ENCODE data around the gene SEC14L2.
"Not testable (repeated sequence)": the region's sequence is repeated elsewhere in the genome, so short reads cannot be mapped to it uniquely, and the experiment has no call there.

SEC14L2 gene

DNA sequence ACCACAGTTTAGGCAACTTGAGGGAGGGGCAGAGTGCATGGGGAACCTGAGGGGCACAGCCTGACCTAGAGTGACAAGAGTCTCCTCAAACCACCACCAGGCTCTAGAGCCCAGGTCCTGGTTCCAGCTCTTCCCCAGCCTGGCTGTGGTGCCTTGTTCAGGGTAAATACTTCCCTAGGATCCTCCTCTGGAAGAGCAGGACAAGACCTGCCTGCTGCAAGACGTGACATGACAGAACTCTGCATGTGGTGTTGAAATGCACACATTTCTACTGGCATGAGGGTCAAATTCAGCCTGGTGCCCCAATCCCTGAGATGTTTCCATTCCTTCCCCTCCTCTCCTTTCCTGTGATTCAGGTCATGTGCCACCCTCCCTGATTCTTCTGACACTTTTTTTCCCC lies 3.3 kb downstream of the SEC14L2 start:
- no peak overlapping the region for H3K9ac ChIP-seq (ENCODE audit: low read length)
- H3K36me3 ChIP-seq (replicated peaks; ENCODE audit: low read depth, low read length) = no peaks in the 10 kb centered on the region
- H4K20me1 ChIP-seq (ENCODE audit: insufficient read depth, low read length) = no peaks in the 10 kb centered on the region
- H3K27me3 ChIP-seq (ENCODE audit: low read depth, low read length) = 0 out of 2 replicates have a peak, but pooled peaks cover 7% of the 10 kb centered on the region
- H3K4me1 ChIP-seq (ENCODE audit: low read length) = peaks cover 13% of the 10 kb centered on the region
- no peak overlapping the region for H3K4me2 ChIP-seq (ENCODE audit: low read length)
- no peak overlapping the region for H3K27ac ChIP-seq (ENCODE audit: low read length)
- TF ChIP-seq EZH2phosphoT487 (IDR thresholded peaks at IDR 0.05; ENCODE audit: low read depth) = no peak
- no peak for TF ChIP-seq CTCF (IDR thresholded peaks at IDR 0.05; ENCODE audit: low read depth, low read length)
- H3K79me2 ChIP-seq (ENCODE audit: low read length) = no peaks in the 10 kb centered on the region
- no peaks in the 10 kb centered on the region for H3K9me3 ChIP-seq (ENCODE audit: insufficient read depth, low read length)
- H3K4me3 ChIP-seq (ENCODE audit: low read length) = no peak overlapping the region
- H2AFZ ChIP-seq (ENCODE audit: low read depth, low read length) = no peak overlapping the region

DNA sequence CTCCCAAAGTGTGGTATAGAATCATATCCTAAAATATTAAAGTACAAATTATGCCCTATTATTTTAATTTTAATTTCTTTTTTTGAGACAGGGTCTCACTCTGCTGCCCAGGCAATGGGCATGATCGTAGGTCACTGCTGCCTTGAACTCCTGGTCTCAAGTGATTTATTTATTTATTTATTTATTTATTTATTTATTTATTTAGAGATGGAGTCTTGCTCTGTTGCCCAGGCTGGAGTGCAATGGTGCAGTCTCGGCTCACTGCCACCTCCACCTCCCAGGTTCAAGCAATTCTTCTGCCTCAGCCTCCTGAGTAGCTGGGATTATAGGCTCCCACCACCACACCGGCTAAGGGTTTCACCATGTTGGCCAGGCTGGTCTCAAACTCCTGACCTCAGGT lies 4.2 kb downstream of the SEC14L2 start:
- H3K4me3 ChIP-seq (ENCODE audit: low read length); H3K9ac ChIP-seq (ENCODE audit: low read length); H4K20me1 ChIP-seq (ENCODE audit: insufficient read depth, low read length); H3K79me2 ChIP-seq (ENCODE audit: low read length); H3K9me3 ChIP-seq (ENCODE audit: insufficient read depth, low read length); H3K27ac ChIP-seq (ENCODE audit: low read length); H3K27me3 ChIP-seq (ENCODE audit: low read depth, low read length); H2AFZ ChIP-seq (ENCODE audit: low read depth, low read length); H3K4me2 ChIP-seq (ENCODE audit: low read length); H3K36me3 ChIP-seq (replicated peaks; ENCODE audit: low read depth, low read length): not testable (repeated sequence)
- H3K4me1 ChIP-seq (ENCODE audit: low read length) = peaks cover 13% of the 10 kb centered on the region

DNA sequence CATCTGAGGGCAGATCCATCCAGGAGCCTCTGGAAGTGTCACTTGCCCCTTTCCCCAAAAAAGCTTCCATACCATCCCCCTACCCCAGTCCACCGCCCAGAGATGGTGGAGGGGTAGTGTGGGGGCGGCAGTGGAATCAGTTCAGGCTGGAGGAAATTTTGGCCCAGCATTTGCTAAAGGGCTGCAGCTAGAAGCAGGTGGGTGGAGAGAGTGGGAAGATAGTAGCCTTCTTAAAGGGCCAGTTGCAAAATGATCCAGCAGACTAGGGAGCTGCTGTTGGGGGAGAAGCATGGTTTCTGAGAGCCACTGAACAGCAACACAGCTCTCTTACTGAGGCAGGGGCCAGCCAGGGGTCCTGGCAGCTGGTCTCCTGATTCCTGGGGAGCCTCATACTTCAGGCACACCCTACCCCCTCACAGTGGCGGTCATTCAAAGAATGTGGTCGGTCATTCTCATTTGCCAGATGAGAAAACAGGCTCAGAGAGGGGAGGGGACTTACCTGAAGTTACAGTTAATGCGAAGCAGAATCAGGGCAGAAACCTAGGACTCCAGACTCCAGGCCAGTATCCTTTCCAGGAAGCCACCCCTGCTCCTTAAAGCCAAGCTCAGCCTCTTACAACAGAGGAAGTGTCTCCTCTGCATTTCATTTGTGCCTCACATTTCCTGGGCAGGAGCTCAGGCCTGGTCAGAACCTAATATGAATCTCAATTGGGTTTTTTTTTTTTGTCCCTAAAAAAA lies 5.4 kb downstream of the SEC14L2 start:
- H3K4me1 ChIP-seq (ENCODE audit: low read length) = peaks cover 8% of the 10 kb centered on the region
- no peak overlapping the region for H3K9ac ChIP-seq (ENCODE audit: low read length)
- no peak overlapping the region for H3K27ac ChIP-seq (ENCODE audit: low read length)
- no peak overlapping the region for H3K4me2 ChIP-seq (ENCODE audit: low read length)
- TF ChIP-seq CTCF (IDR thresholded peaks at IDR 0.05; ENCODE audit: low read depth, low read length) (no peak), EZH2phosphoT487 (IDR thresholded peaks at IDR 0.05; ENCODE audit: low read depth) (no peak)
- H4K20me1 ChIP-seq (ENCODE audit: insufficient read depth, low read length) = no peaks in the 10 kb centered on the region
- H3K36me3 ChIP-seq (replicated peaks; ENCODE audit: low read depth, low read length) = peaks cover 8% of the 10 kb centered on the region
- 0 out of 2 replicates have a peak, but pooled peaks cover 7% of the 10 kb centered on the region for H3K27me3 ChIP-seq (ENCODE audit: low read depth, low read length)
- H3K4me3 ChIP-seq (ENCODE audit: low read length) = no peak overlapping the region
- no peak overlapping the region for H2AFZ ChIP-seq (ENCODE audit: low read depth, low read length)
- no peaks in the 10 kb centered on the region for H3K9me3 ChIP-seq (ENCODE audit: insufficient read depth, low read length)
- no peaks in the 10 kb centered on the region for H3K79me2 ChIP-seq (ENCODE audit: low read length)

DNA sequence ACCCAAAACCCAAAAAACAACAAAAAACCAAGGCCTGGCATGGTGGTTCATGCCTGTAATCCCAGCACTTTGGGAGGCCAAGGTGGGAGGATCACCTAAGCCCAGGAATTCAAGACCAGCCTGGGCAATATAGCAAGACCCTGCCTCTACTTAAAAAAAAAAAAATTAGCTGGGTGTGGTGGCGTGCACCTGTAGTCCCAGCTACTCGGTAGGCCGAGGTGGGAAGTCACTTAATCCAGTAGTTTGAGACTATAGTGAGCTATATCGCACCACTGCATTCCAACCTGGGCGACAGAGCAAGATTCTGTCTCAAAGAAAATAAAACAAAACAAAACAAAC lies 5.9 kb downstream of the SEC14L2 start:
- H3K36me3 ChIP-seq (replicated peaks; ENCODE audit: low read depth, low read length) = peaks cover 11% of the 10 kb centered on the region
- H3K9ac ChIP-seq (ENCODE audit: low read length); H3K4me2 ChIP-seq (ENCODE audit: low read length); H3K9me3 ChIP-seq (ENCODE audit: insufficient read depth, low read length); H3K79me2 ChIP-seq (ENCODE audit: low read length); H3K4me1 ChIP-seq (ENCODE audit: low read length); H3K27ac ChIP-seq (ENCODE audit: low read length); H3K27me3 ChIP-seq (ENCODE audit: low read depth, low read length); H2AFZ ChIP-seq (ENCODE audit: low read depth, low read length); H3K4me3 ChIP-seq (ENCODE audit: low read length); H4K20me1 ChIP-seq (ENCODE audit: insufficient read depth, low read length): not testable (repeated sequence)

GRCh38 chr22:30404307-30404706 lies 7.5 kb downstream of the SEC14L2 start:
- no peaks in the 10 kb centered on the region for H3K79me2 ChIP-seq (ENCODE audit: low read length)
- H3K4me2 ChIP-seq (ENCODE audit: low read length) = no peak overlapping the region
- TF ChIP-seq CTCF (IDR thresholded peaks at IDR 0.05; ENCODE audit: low read depth, low read length) (no peak), EZH2phosphoT487 (IDR thresholded peaks at IDR 0.05; ENCODE audit: low read depth) (no peak)
- H3K27me3 ChIP-seq (ENCODE audit: low read depth, low read length) = no peaks in the 10 kb centered on the region
- no peak overlapping the region for H3K9ac ChIP-seq (ENCODE audit: low read length)
- H4K20me1 ChIP-seq (ENCODE audit: insufficient read depth, low read length) = peaks cover 3% of the 10 kb centered on the region; the same call in 1 of the 2 replicates
- H3K36me3 ChIP-seq (replicated peaks; ENCODE audit: low read depth, low read length) = peaks cover 18% of the 10 kb centered on the region
- no peak overlapping the region for H2AFZ ChIP-seq (ENCODE audit: low read depth, low read length)
- no peak overlapping the region for H3K4me3 ChIP-seq (ENCODE audit: low read length)
- no peak overlapping the region for H3K27ac ChIP-seq (ENCODE audit: low read length)
- H3K9me3 ChIP-seq (ENCODE audit: insufficient read depth, low read length) = no peaks in the 10 kb centered on the region
- H3K4me1 ChIP-seq (ENCODE audit: low read length) = no peaks in the 10 kb centered on the region

Measured in OCI-LY3 (cell line).